Astrocyte (in vitro differentiated cells and primary cell): ENCODE results near the gene SLC6A3. TPM values are rescaled to one million over a fixed set of nuclear protein-coding genes. Genes with fewer than 3 reads are reported as not detected.

Experiments
- DNase-seq: peaks from one replicate; pipeline ENCODE4 v3.0.0-alpha.2; 2010; ENCODE audit warnings: low read depth
- FAIRE-seq: peaks from 2 replicates; lab custom pipeline; 2011; peaks lifted over from hg19 to GRCh38; lab: Jason Lieb, UNC
- H2AFZ ChIP-seq: 2 replicates; pipeline ENCODE4 v1.6.0; 2012; ENCODE audit warnings: low read depth, low read length, inconsistent platforms
- H3K27ac ChIP-seq: 2 replicates; pipeline ENCODE4 v1.5.1; 2011; ENCODE audit warnings: low read depth, low read length, inconsistent platforms
- H3K27me3 ChIP-seq: 2 replicates; pipeline ENCODE4 v1.6.0; 2011; ENCODE audit warnings: low read length, inconsistent platforms; ENCODE audit not compliant: insufficient read depth
- H3K36me3 ChIP-seq: 2 replicates; pipeline ENCODE4 v1.5.1; 2011; ENCODE audit warnings: low read length, inconsistent platforms; ENCODE audit not compliant: insufficient read depth
- H3K4me1 ChIP-seq: 2 replicates; pipeline ENCODE4 v1.5.1; 2011; ENCODE audit warnings: low read length, inconsistent platforms; ENCODE audit not compliant: insufficient read depth
- H3K4me2 ChIP-seq: 2 replicates; pipeline ENCODE4 v1.6.0; 2012; ENCODE audit warnings: low read length, inconsistent platforms
- H3K4me3 ChIP-seq: 2 replicates; pipeline ENCODE4 v1.5.1; 2011; ENCODE audit warnings: low read depth, mild to moderate bottlenecking, low read length, inconsistent platforms; ENCODE audit not compliant: insufficient read depth
- H3K79me2 ChIP-seq: 2 replicates; pipeline ENCODE4 v1.6.0; 2012; ENCODE audit warnings: mild to moderate bottlenecking, low read length, inconsistent platforms; ENCODE audit not compliant: insufficient read depth
- H3K9ac ChIP-seq: 2 replicates; pipeline ENCODE4 v1.6.0; 2012; ENCODE audit warnings: mild to moderate bottlenecking, low read length, inconsistent platforms
- H3K9me3 ChIP-seq: 2 replicates; pipeline ENCODE4 v1.5.1; 2012; ENCODE audit warnings: low read depth, mild to moderate bottlenecking, low read length, inconsistent platforms; ENCODE audit not compliant: insufficient read depth
- H4K20me1 ChIP-seq: 2 replicates; pipeline ENCODE4 v1.6.0; 2012; ENCODE audit warnings: low read length, inconsistent platforms; ENCODE audit not compliant: insufficient read depth
- H3K27ac Mint-ChIP-seq: one replicate; pipeline ENCODE4 v1.8.0; 2021; ENCODE audit warnings: mild to moderate bottlenecking, mixed read lengths; ENCODE audit not compliant: unreplicated experiment
- H3K27me3 Mint-ChIP-seq: one replicate; pipeline ENCODE4 v1.8.0; 2021; ENCODE audit warnings: low read depth, mixed read lengths; ENCODE audit not compliant: unreplicated experiment
- H3K36me3 Mint-ChIP-seq: one replicate; pipeline ENCODE4 v1.8.0; 2021; ENCODE audit warnings: low read depth, mixed read lengths; ENCODE audit not compliant: unreplicated experiment
- H3K4me1 Mint-ChIP-seq: one replicate; pipeline ENCODE4 v1.8.0; 2021; ENCODE audit warnings: low read depth, mixed read lengths; ENCODE audit not compliant: unreplicated experiment
- H3K4me3 Mint-ChIP-seq: one replicate; pipeline ENCODE4 v1.8.0; 2021; ENCODE audit warnings: mild to moderate bottlenecking, moderate library complexity, mixed read lengths; ENCODE audit not compliant: unreplicated experiment
- H3K9me3 Mint-ChIP-seq: one replicate; pipeline ENCODE4 v1.8.0; 2021; ENCODE audit warnings: mild to moderate bottlenecking, mixed read lengths; ENCODE audit not compliant: unreplicated experiment
- CTCF ChIP-seq: IDR thresholded peaks from 2 replicates; pipeline ENCODE4 v1.5.1; 2011; ENCODE audit warnings: low read depth, mild to moderate bottlenecking, inconsistent platforms, low read length, moderate library complexity; ENCODE audit not compliant: insufficient read depth
- EZH2 ChIP-seq: IDR thresholded peaks from 2 replicates; pipeline ENCODE4 v1.6.1; 2012; ENCODE audit warnings: mild to moderate bottlenecking, low read length, inconsistent platforms; ENCODE audit not compliant: insufficient read depth
- total RNA-seq: library from RNA; stranded (reverse); gene quantifications from 2 replicates; pipeline ENCODE4 v1.2.1, GENCODE V29; 2021

Gene SLC6A3
- total RNA-seq, 1 donor from 2014 or later, result 0.07 TPM

GRCh38 chr5:1441166-1441865 is 3.9 kb downstream of the SLC6A3 start:
- no peak overlapping the region for H3K27ac ChIP-seq
- peaks cover 13% of the 10 kb centered on the region for H3K9me3 Mint-ChIP-seq
- H3K4me1 Mint-ChIP-seq, result peaks cover 7% of the 10 kb centered on the region
- H3K4me3 Mint-ChIP-seq, result no peak overlapping the region
- TF ChIP-seq EZH2 (no peak), CTCF (no peak)
- H3K9me3 ChIP-seq, result no peaks in the 10 kb centered on the region
- H3K36me3 ChIP-seq, result no peaks in the 10 kb centered on the region
- no peak overlapping the region for H3K4me3 ChIP-seq
- H3K9ac ChIP-seq, result no peak overlapping the region
- peaks cover 28% of the 10 kb centered on the region for H3K27me3 ChIP-seq
- DNase-seq, result no peak
- no peak for FAIRE-seq
- no peaks in the 10 kb centered on the region for H3K79me2 ChIP-seq
- no peak overlapping the region for H3K27ac Mint-ChIP-seq
- no peak overlapping the region for H3K4me2 ChIP-seq
- H3K36me3 Mint-ChIP-seq, result peaks cover 2% of the 10 kb centered on the region
- H4K20me1 ChIP-seq, result no peaks in the 10 kb centered on the region
- no peaks in the 10 kb centered on the region for H3K4me1 ChIP-seq
- H2AFZ ChIP-seq, result no peak overlapping the region
- peaks cover 59% of the 10 kb centered on the region for H3K27me3 Mint-ChIP-seq

DNA sequence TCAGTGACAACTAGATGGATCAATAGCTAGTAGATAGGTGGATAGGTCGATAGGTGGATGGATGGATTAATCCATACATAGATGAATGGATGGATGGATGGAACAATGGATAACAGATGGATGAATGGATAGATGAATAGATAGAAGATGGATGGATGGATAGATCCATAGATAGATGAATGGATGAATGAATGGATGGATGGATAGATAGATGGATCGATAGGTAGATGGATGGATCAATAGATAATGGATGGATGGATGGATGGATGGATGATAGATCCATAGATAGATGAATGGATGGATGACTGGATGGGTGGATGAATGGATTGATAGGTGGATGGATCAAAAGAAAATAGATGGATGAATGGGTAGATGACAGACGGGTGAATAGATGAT is 5.1 kb downstream of the SLC6A3 start:
- Mint-ChIP-seq H3K9me3 (peaks cover 13% of the 10 kb centered on the region), H3K36me3 (peaks cover 2% of the 10 kb centered on the region), H3K4me3 (no peak overlapping the region), H3K27me3 (peaks cover 59% of the 10 kb centered on the region), H3K4me1 (peaks cover 7% of the 10 kb centered on the region), H3K27ac (no peak overlapping the region)
- H3K4me3 ChIP-seq, result no peak overlapping the region
- no peaks in the 10 kb centered on the region for H3K9me3 ChIP-seq
- H3K4me1 ChIP-seq, result no peaks in the 10 kb centered on the region
- no peaks in the 10 kb centered on the region for H4K20me1 ChIP-seq
- H2AFZ ChIP-seq, result no peak overlapping the region
- no peak overlapping the region for H3K4me2 ChIP-seq
- H3K36me3 ChIP-seq, result no peaks in the 10 kb centered on the region
- no peaks in the 10 kb centered on the region for H3K79me2 ChIP-seq
- H3K9ac ChIP-seq, result no peak overlapping the region
- no peak overlapping the region for H3K27ac ChIP-seq
- peaks cover 25% of the 10 kb centered on the region for H3K27me3 ChIP-seq
- TF ChIP-seq EZH2 (no peak), CTCF (no peak)
- FAIRE-seq (no peak), DNase-seq (no peak)
